Measurements from ENCODE around the gene PRC1.

DNA sequence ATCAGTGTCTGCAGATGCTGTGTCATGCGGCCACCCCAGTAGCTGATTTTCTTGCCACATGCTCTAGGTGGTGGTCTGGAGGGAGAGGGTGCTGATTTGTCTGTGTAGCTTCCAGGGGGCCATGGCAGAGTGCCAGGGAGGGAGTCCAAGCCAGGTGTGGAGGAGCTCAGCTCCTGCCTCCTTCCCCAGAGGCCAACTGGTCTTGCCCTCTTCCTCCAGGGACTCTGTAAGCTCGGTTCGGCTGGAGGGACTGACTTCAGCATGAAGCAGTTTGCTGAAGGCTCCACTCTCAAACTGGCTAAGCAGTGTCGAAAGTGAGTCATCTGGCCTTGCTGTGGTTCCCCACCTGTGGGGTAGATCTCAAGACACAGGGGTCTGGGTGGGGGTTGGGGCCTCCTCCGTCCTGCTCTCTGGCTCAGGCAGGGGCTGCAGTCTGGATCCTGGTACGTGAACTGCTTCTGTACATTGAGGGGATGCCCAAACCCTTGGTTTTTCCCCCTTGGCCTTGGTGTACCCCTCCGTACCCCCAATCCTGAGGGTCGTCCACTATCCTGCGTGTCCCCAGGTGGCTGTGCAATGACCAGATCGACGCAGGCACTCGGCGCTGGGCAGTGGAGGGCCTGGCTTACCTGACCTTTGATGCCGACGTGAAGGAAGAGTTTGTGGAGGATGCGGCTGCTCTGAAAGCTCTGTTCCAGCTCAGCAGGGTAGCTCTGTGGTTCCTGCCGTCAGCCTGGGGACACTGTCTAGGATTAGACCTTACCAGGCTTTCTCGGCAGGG lies 46.6 kb downstream of the PRC1 start:
- TF ChIP-seq CTCF (IDR thresholded peaks at IDR 0.05 in 8 of 11, conservative IDR thresholded peaks at IDR 0.05 in 3 of 11), result no peak
- TF ChIP-seq POLR2A (IDR thresholded peaks at IDR 0.05), result no peak
